Gastrocnemius medialis (tissue), 4 donors: Measurements from ENCODE around the gene OR2G2. TPM values are rescaled to one million over a fixed set of nuclear protein-coding genes. Genes with fewer than 3 reads are reported as not detected.

Experiments used
- ATAC-seq, 2 donors: fragments of 150-250 bp; one replicate each; pipeline ENCODE4 v1.9.1; 2016
- DNase-seq, 2 donors: peaks; one replicate each; pipeline ENCODE4 v3.0.0-alpha.2; 2019
- H3K27ac ChIP-seq, 4 donors: fragments of 200-600 bp; sonication (generic); 1 replicate in 1 of 4; 2 replicates in 3 of 4; pipeline ENCODE4 v1.5.1; 2016 to 2018; ENCODE audit warnings: mild to moderate bottlenecking in 2 of 4, moderate library complexity in 1 of 4
- H3K27me3 ChIP-seq, 3 donors: fragments of 200-600 bp; sonication (generic) in 2 of 3; 1 replicate in 1 of 3; 2 replicates in 2 of 3; pipeline versions ENCODE4 v1.5.1 to v1.6.0; 2016 to 2019; ENCODE audit warnings: mild to moderate bottlenecking in 1 of 3, moderate library complexity in 1 of 3
- H3K36me3 ChIP-seq, 2 donors: fragments of 200-600 bp; sonication (generic) in 1 of 2; one replicate each; pipeline ENCODE4 v1.5.1; 2017 to 2018
- H3K4me1 ChIP-seq, 2 donors: fragments of 200-600 bp; sonication (generic) in 1 of 2; one replicate each; pipeline ENCODE4 v1.5.1; 2016 to 2017; ENCODE audit warnings: mild to moderate bottlenecking in 2 of 2
- H3K4me3 ChIP-seq, 4 donors: fragments of 200-600 bp; sonication (generic) in 3 of 4; 1 replicate in 1 of 4; 2 replicates in 3 of 4; pipeline ENCODE4 v1.5.1; 2016 to 2019; ENCODE audit warnings: mild to moderate bottlenecking in 2 of 4
- H3K9me3 ChIP-seq, 3 donors: fragments of 200-600 bp; sonication (generic) in 2 of 3; 1 replicate in 1 of 3; 2 replicates in 2 of 3; pipeline ENCODE4 v1.5.1; 2016 to 2019
- POLR2A ChIP-seq, 2 donors: fragments of 450-650 bp; IDR thresholded peaks; one replicate each; pipeline ENCODE4 v1.6.1; 2017; ENCODE audit warnings: antibody characterized with exemption in 2 of 2, mild to moderate bottlenecking in 2 of 2, moderate library complexity in 2 of 2
- in situ Hi-C, 4 donors: fragments of 200-750 bp; cut with MboI; loops; one replicate each; pipeline versions ENCODE4 v1.15.0 to v1.8.0; 2017; ENCODE audit warnings: low sequenced_read_pairs in 4 of 4
- intact Hi-C: fragments of 100-400 bp; cut with DNase I; formaldehyde crosslinking; loops from one replicate; pipeline ENCODE4 v1.15.1; 2023; ENCODE audit warnings: low total_unique reads
- total RNA-seq, 4 donors: library from RNA; depleted of rRNA; stranded (reverse); fragments of >200 nt; gene quantifications; one replicate each; pipeline versions ENCODE4 v1.1.0 to v1.2.3, GENCODE V29; 2016
- TF ChIP-seq, protein P1 (sequence below), 5 experiments: fragments of 450-650 bp in 3 of 5; fragments of 200-600 bp in 2 of 5; sonication (generic) in 2 of 5; IDR thresholded peaks in 4 of 5; conservative IDR thresholded peaks in 1 of 5; 1 replicate in 4 of 5; 2 replicates in 1 of 5; pipeline ENCODE4 v1.5.1; 2016 to 2019; ENCODE audit warnings: antibody characterized with exemption in 5 of 5, mild to moderate bottlenecking in 3 of 5, moderate library complexity in 3 of 5

Gene OR2G2, protein sequence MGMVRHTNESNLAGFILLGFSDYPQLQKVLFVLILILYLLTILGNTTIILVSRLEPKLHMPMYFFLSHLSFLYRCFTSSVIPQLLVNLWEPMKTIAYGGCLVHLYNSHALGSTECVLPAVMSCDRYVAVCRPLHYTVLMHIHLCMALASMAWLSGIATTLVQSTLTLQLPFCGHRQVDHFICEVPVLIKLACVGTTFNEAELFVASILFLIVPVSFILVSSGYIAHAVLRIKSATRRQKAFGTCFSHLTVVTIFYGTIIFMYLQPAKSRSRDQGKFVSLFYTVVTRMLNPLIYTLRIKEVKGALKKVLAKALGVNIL
- not detected for total RNA-seq

DNA sequence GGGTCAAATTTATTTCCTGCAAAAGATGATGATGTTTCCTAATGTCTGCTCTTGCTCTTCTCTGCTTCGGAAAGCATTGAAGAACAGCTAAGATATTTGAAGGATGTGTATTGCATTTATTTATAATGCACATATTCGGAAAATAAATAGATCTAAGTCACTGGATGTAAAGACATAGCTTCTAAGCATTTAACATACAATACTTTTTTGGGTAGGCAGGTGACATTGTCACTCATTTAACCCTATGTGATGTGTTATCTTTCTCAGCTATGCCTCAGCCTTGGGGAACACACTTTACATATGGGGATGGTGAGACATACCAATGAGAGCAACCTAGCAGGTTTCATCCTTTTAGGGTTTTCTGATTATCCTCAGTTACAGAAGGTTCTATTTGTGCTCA is at the start of gene OR2G2:
Gene OR2G2, plus strand, starts transcription at position 301 of the 400 bp plus-strand sequence. Its CDS starts 0 bp downstream, at position 301.
- TF ChIP-seq, protein P1, sequence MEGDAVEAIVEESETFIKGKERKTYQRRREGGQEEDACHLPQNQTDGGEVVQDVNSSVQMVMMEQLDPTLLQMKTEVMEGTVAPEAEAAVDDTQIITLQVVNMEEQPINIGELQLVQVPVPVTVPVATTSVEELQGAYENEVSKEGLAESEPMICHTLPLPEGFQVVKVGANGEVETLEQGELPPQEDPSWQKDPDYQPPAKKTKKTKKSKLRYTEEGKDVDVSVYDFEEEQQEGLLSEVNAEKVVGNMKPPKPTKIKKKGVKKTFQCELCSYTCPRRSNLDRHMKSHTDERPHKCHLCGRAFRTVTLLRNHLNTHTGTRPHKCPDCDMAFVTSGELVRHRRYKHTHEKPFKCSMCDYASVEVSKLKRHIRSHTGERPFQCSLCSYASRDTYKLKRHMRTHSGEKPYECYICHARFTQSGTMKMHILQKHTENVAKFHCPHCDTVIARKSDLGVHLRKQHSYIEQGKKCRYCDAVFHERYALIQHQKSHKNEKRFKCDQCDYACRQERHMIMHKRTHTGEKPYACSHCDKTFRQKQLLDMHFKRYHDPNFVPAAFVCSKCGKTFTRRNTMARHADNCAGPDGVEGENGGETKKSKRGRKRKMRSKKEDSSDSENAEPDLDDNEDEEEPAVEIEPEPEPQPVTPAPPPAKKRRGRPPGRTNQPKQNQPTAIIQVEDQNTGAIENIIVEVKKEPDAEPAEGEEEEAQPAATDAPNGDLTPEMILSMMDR (IDR thresholded peaks at IDR 0.05 in 4 of 5, conservative IDR thresholded peaks at IDR 0.05 in 1 of 5), result no peak
- no peak for TF ChIP-seq POLR2A (IDR thresholded peaks at IDR 0.05)
- Histone ChIP-seq H3K9me3 (no peaks in the 10 kb centered on the region), H3K4me3 (no peak within 1 kb of the TSS), H3K36me3 (no peaks in the 10 kb centered on the region), H3K27ac (no peak within 1 kb of the TSS), H3K4me1 (no peaks in the 10 kb centered on the region), H3K27me3 (no peaks in the 10 kb centered on the region)
- in situ Hi-C loops (no loop called here), intact Hi-C loops (no loop called here)
- DNase-seq (no peak), ATAC-seq (no peak)

DNA sequence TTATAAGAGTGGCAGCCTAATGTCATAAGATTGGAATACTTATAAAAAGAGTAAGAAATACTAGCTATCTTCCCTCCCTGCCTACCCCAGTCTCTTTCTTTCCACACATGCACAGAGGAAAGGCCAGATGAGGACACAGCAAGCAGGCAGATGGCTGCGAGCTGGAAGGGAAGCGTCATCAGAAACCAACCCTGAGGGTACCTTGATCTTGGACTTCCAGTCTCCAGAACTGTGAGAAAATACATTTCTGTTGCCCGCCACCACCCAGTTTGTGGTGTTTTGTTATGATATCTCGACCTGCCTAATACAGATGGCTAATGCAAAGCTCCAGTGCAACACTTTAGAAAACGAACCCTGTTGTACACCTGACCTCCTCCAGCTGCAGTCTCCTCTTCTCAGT is 49.6 kb upstream of the OR2G2 start:
- TF ChIP-seq, protein P1 (IDR thresholded peaks at IDR 0.05 in 4 of 5, conservative IDR thresholded peaks at IDR 0.05 in 1 of 5), result no peak
- TF ChIP-seq POLR2A (IDR thresholded peaks at IDR 0.05), result no peak
- ATAC-seq, result no peak
- Histone ChIP-seq H3K36me3 (no peaks in the 10 kb centered on the region), H3K27me3 (no peaks in the 10 kb centered on the region), H3K4me1 (no peaks in the 10 kb centered on the region), H3K9me3 (no peaks in the 10 kb centered on the region), H3K4me3 (no peak overlapping the region), H3K27ac (no peak overlapping the region)
- intact Hi-C loops, result no loop called here
- in situ Hi-C loops, result no loop called here
- no peak for DNase-seq

DNA sequence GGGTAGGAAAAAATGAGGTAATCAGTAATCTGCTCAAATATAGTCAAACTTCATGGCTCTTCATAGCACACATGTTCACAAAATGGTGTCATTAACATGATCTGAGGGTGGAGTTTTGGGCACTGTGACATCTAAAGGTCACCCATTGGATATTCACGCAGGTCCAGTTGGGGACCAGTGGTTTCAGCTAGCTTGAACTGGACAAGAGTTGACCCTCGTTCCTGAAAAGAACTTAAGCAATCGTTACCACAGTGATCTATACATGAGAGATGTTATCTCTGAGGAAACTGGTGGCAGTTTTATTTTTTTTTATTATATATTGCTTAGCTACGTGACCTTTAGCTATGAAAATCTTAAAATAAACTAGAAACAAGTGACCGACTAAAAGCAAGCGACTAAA is 48.9 kb upstream of the OR2G2 start:
- no peaks in the 10 kb centered on the region for H3K4me1 ChIP-seq
- H3K9me3 ChIP-seq, result no peaks in the 10 kb centered on the region
- H3K4me3 ChIP-seq, result no peak overlapping the region
- no peak for DNase-seq
- H3K27ac ChIP-seq, result no peak overlapping the region
- intact Hi-C loops (no loop called here), in situ Hi-C loops (no loop called here)
- no peaks in the 10 kb centered on the region for H3K36me3 ChIP-seq
- no peaks in the 10 kb centered on the region for H3K27me3 ChIP-seq
- TF ChIP-seq POLR2A (IDR thresholded peaks at IDR 0.05), result no peak
- TF ChIP-seq, protein P1 (IDR thresholded peaks at IDR 0.05 in 4 of 5, conservative IDR thresholded peaks at IDR 0.05 in 1 of 5), result no peak
- ATAC-seq, result no peak

DNA sequence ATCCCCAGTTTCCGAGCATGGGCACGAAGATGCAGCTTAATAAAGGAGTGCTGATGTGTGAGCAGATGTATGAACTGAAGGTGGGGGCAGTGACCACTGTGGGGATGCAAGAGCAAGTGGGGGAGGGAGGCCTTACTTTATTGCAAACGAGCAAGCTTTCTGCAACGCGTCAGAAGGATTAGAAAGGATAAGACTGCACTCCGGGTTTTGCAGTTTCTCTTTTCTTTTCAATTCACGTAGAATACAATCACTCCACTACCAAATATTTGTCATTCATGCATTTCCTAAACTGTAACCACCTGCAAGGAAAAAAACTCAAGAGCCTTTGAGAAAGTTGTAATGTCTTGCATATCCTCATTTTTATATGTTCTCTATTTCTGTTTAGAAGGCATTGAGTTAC is 47.6 kb upstream of the OR2G2 start:
- Histone ChIP-seq H3K9me3 (no peaks in the 10 kb centered on the region), H3K27ac (no peak overlapping the region), H3K36me3 (no peaks in the 10 kb centered on the region), H3K4me1 (no peaks in the 10 kb centered on the region), H3K27me3 (no peaks in the 10 kb centered on the region), H3K4me3 (no peak overlapping the region)
- in situ Hi-C loops, result no loop called here
- no peak for TF ChIP-seq POLR2A (IDR thresholded peaks at IDR 0.05)
- TF ChIP-seq, protein P1 (IDR thresholded peaks at IDR 0.05 in 4 of 5, conservative IDR thresholded peaks at IDR 0.05 in 1 of 5), result no peak
- intact Hi-C loops, result no loop called here
- no peak for DNase-seq
- no peak for ATAC-seq

DNA sequence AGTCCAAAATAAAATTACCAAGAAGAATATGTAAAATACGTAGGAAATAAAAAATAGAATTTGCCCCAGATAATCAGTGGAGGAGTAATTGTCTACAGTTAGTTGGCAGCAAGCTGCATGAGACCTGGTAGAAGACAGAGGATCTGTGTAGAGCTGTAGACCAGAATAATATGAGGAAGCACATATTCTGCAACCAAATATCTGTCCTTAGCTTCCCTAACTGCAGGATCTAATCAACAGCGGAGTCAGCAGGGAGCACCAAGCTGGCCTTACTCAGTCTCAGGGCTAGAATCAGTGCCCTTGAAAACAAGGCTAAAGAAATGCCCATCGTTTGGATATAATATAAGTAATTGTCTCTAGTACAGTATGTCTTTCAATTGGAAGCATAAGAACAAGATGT is 45.3 kb upstream of the OR2G2 start:
- no peaks in the 10 kb centered on the region for H3K4me1 ChIP-seq

More for the DNA sequence above, 45.3 kb upstream of the OR2G2 start:
- H3K4me3 ChIP-seq, result no peak overlapping the region
- in situ Hi-C loops (no loop called here), intact Hi-C loops (no loop called here)
- no peaks in the 10 kb centered on the region for H3K36me3 ChIP-seq
- no peak overlapping the region for H3K27ac ChIP-seq
- no peaks in the 10 kb centered on the region for H3K27me3 ChIP-seq
- no peak for TF ChIP-seq POLR2A (IDR thresholded peaks at IDR 0.05)
- TF ChIP-seq, protein P1 (IDR thresholded peaks at IDR 0.05 in 4 of 5, conservative IDR thresholded peaks at IDR 0.05 in 1 of 5), result no peak
- DNase-seq (no peak), ATAC-seq (no peak)
- H3K9me3 ChIP-seq, result no peaks in the 10 kb centered on the region
